NCI-H748 (cell line): ENCODE measurements around the gene JPH3.
"Not testable (repeated sequence)": the region's sequence is repeated elsewhere in the genome, so short reads cannot be mapped to it uniquely, and the experiment has no call there.

Source experiments
- DNase-seq: peaks from one replicate; lab custom pipeline; 2025; ENCODE audit not compliant: unreplicated experiment; lab: John Stamatoyannopoulos, UW

JPH3 gene

GRCh38 chr16:87572959-87573358, 29.3 kb upstream of the JPH3 start:
- no peak for DNase-seq

GRCh38 chr16:87575027-87575804, 27.1 kb upstream of the JPH3 start:
- no peak for DNase-seq

- DNase-seq, result no peak
These were observed 26.1 kb upstream of the JPH3 start for GRCh38 chr16:87576171-87576570.

GRCh38 chr16:87578142-87578930, 24.0 kb upstream of the JPH3 start:
- not testable (repeated sequence) for DNase-seq

GRCh38 chr16:87579691-87580090, 22.6 kb upstream of the JPH3 start:
- no peak for DNase-seq

GRCh38 chr16:87580855-87581261, 21.4 kb upstream of the JPH3 start:
- DNase-seq, result no peak

GRCh38 chr16:87581857-87582215, 20.5 kb upstream of the JPH3 start:
- DNase-seq, result no peak

GRCh38 chr16:87582216-87582965, 19.9 kb upstream of the JPH3 start:
- DNase-seq, result no peak

- no peak for DNase-seq
These were observed 19.4 kb upstream of the JPH3 start for GRCh38 chr16:87582966-87583325.

GRCh38 chr16:87583453-87584131, 18.7 kb upstream of the JPH3 start:
- DNase-seq, result no peak

GRCh38 chr16:87584271-87584670, 18.0 kb upstream of the JPH3 start:
- DNase-seq, result no peak

- no peak for DNase-seq
These were observed 17.3 kb upstream of the JPH3 start for GRCh38 chr16:87584975-87585374.

- no peak for DNase-seq
These were observed 16.7 kb upstream of the JPH3 start for GRCh38 chr16:87585442-87586200.

- DNase-seq, result no peak
These were observed 16.0 kb upstream of the JPH3 start for GRCh38 chr16:87586201-87586782.

- DNase-seq, result no peak
These were observed 14.7 kb upstream of the JPH3 start for GRCh38 chr16:87587636-87588035.

GRCh38 chr16:87592018-87592712, 10.1 kb upstream of the JPH3 start:
- no peak for DNase-seq

- no peak for DNase-seq
These were observed 8.5 kb upstream of the JPH3 start for GRCh38 chr16:87593710-87594258.

- no peak for DNase-seq
These were observed 6.6 kb upstream of the JPH3 start for GRCh38 chr16:87595712-87596111.

GRCh38 chr16:87597324-87597830, 4.9 kb upstream of the JPH3 start:
- no peak for DNase-seq
